ENCODE measurements around the gene TBR1. TPM values are rescaled to one million over a fixed set of nuclear protein-coding genes. Genes with fewer than 3 reads are reported as not detected.
A peak's percentile ranks its signal among the peaks of the same experiment; 100 is the strongest.

TBR1 gene
- not detected for polyA plus RNA-seq (2012; ENCODE audit: insufficient read depth, insufficient read length, low read depth)

- Histone ChIP-seq H3K9me3 (no peaks in the 10 kb centered on the region), H3K4me1 (no peaks in the 10 kb centered on the region), H3K36me3 (no peaks in the 10 kb centered on the region), H3K27me3 (peaks cover 55% of the 10 kb centered on the region), H3K4me3 (ENCODE audit: low read depth, low read length) (peak within 1 kb of the TSS; percentile 53)
- TF ChIP-seq CTCF (IDR thresholded peaks at IDR 0.05; ENCODE audit: low read depth, low read length), result no peak
- DNase-seq, result no peak
These were observed at the start of gene TBR1 for GRCh38 chr2:161415987-161416707. TBR1 (plus strand) TSS chr2:161416297; CDS start chr2:161416411, 114 bp downstream.

GRCh38 chr2:161367675-161368074 is 48.4 kb upstream of the TBR1 start:
- DNase-seq, result no peak
- H3K4me3 ChIP-seq (ENCODE audit: low read depth, low read length), result no peak overlapping the region
- no peaks in the 10 kb centered on the region for H3K27me3 ChIP-seq
- no peaks in the 10 kb centered on the region for H3K36me3 ChIP-seq
- H3K4me1 ChIP-seq, result no peaks in the 10 kb centered on the region
- no peaks in the 10 kb centered on the region for H3K9me3 ChIP-seq
- TF ChIP-seq CTCF (IDR thresholded peaks at IDR 0.05; ENCODE audit: low read depth, low read length), result no peak

- Histone ChIP-seq H3K9me3 (no peaks in the 10 kb centered on the region), H3K4me1 (no peaks in the 10 kb centered on the region), H3K27me3 (no peaks in the 10 kb centered on the region), H3K36me3 (no peaks in the 10 kb centered on the region), H3K4me3 (ENCODE audit: low read depth, low read length) (no peak overlapping the region)
- DNase-seq, result no peak
- no peak for TF ChIP-seq CTCF (IDR thresholded peaks at IDR 0.05; ENCODE audit: low read depth, low read length)
These were observed 46.8 kb upstream of the TBR1 start for GRCh38 chr2:161369311-161369710.

GRCh38 chr2:161370981-161371380 is 45.1 kb upstream of the TBR1 start:
- H3K36me3 ChIP-seq, result no peaks in the 10 kb centered on the region
- no peak for DNase-seq
- no peak overlapping the region for H3K4me3 ChIP-seq (ENCODE audit: low read depth, low read length)

GRCh38 chr2:161371869-161372268 is 44.2 kb upstream of the TBR1 start:
- Histone ChIP-seq H3K36me3 (no peaks in the 10 kb centered on the region), H3K4me1 (no peaks in the 10 kb centered on the region), H3K4me3 (ENCODE audit: low read depth, low read length) (no peak overlapping the region), H3K27me3 (no peaks in the 10 kb centered on the region), H3K9me3 (no peaks in the 10 kb centered on the region)
- TF ChIP-seq CTCF (IDR thresholded peaks at IDR 0.05; ENCODE audit: low read depth, low read length), result no peak
- no peak for DNase-seq

More at GRCh38 chr2:161370981-161371380, 45.1 kb upstream of the TBR1 start:
- TF ChIP-seq CTCF (IDR thresholded peaks at IDR 0.05; ENCODE audit: low read depth, low read length), result no peak
- Histone ChIP-seq H3K27me3 (no peaks in the 10 kb centered on the region), H3K4me1 (no peaks in the 10 kb centered on the region), H3K9me3 (no peaks in the 10 kb centered on the region)

GRCh38 chr2:161373942-161374341 is 42.2 kb upstream of the TBR1 start:
- Histone ChIP-seq H3K4me1 (no peaks in the 10 kb centered on the region), H3K27me3 (no peaks in the 10 kb centered on the region), H3K36me3 (no peaks in the 10 kb centered on the region), H3K9me3 (no peaks in the 10 kb centered on the region), H3K4me3 (ENCODE audit: low read depth, low read length) (no peak overlapping the region)
- no peak for TF ChIP-seq CTCF (IDR thresholded peaks at IDR 0.05; ENCODE audit: low read depth, low read length)
- DNase-seq, result no peak

Measured in BE2C (cell line).